ENCODE data around the gene PROX2. TPM values are rescaled to one million over a fixed set of nuclear protein-coding genes. Genes with fewer than 3 reads are reported as not detected.
A peak's percentile ranks its signal among the peaks of the same experiment; 100 is the strongest.

PROX2 gene
- total RNA-seq, 2 experiments from 2014 or later, result 0.11 to 0.23 TPM

GRCh38 chr14:74909501-74909900 lies 33.6 kb upstream of the PROX2 start:
- H3K4me3 Mint-ChIP-seq, result no peak overlapping the region
- no peaks in the 10 kb centered on the region for H3K4me1 Mint-ChIP-seq
- POLR2A ChIA-PET, result interaction anchor here (0.6 kb wide), 1 partner anchor 36 kb away, joined by 8 read pairs; no protein-coding TSS in a partner anchor
- CTCF ChIA-PET, result interaction anchor here (6.9 kb wide), 1 partner anchor 49 kb away, joined by 250 read pairs; no protein-coding TSS in a partner anchor
- no peaks in the 10 kb centered on the region for H3K9me3 Mint-ChIP-seq (ENCODE audit: low read depth)
- intact Hi-C loops (cut with DNase I, micrococcal nuclease), result no loop called here
- H3K27me3 Mint-ChIP-seq, result no peaks in the 10 kb centered on the region
- H3K27ac Mint-ChIP-seq, result no peak overlapping the region
- DNase-seq, result no peak
- ATAC-seq, result no peak
- peaks cover 9% of the 10 kb centered on the region for H3K36me3 Mint-ChIP-seq (ENCODE audit: low read depth)

GRCh38 chr14:74908861-74909341 lies 33.0 kb upstream of the PROX2 start:
- no peaks in the 10 kb centered on the region for H3K4me1 Mint-ChIP-seq
- H3K9me3 Mint-ChIP-seq (ENCODE audit: low read depth), result no peaks in the 10 kb centered on the region
- DNase-seq, result no peak
- H3K4me3 Mint-ChIP-seq, result no peak overlapping the region
- no peaks in the 10 kb centered on the region for H3K27me3 Mint-ChIP-seq
- ChIA-PET POLR2A (no interaction called here), CTCF (interaction anchor here (6.7 to 6.9 kb wide), 2 partner anchors 28 to 49 kb away, joined by 98 to 250 read pairs; partner anchors contain the start of genes DLST and PROX2)
- intact Hi-C loops (cut with DNase I, micrococcal nuclease), result no loop called here
- no peak for ATAC-seq
- no peak overlapping the region for H3K27ac Mint-ChIP-seq
- H3K36me3 Mint-ChIP-seq (ENCODE audit: low read depth), result peaks cover 13% of the 10 kb centered on the region

- DNase-seq (no peak), ATAC-seq (no peak)
- Mint-ChIP-seq H3K27ac (no peak overlapping the region), H3K36me3 (ENCODE audit: low read depth) (peaks cover 19% of the 10 kb centered on the region), H3K4me1 (no peaks in the 10 kb centered on the region), H3K27me3 (no peaks in the 10 kb centered on the region), H3K9me3 (ENCODE audit: low read depth) (no peaks in the 10 kb centered on the region), H3K4me3 (no peak overlapping the region)
- intact Hi-C loops (cut with DNase I, micrococcal nuclease), result no loop called here
- CTCF ChIA-PET, result interaction anchor here (0.7 to 6.9 kb wide), 7 partner anchors 15 to 304 kb away, joined by 3 to 250 read pairs (median 4); partner anchors contain the start of genes DLST, PROX2 and RPS6KL1
- POLR2A ChIA-PET, result interaction anchor here (0.5 kb wide), 1 partner anchor 178 kb away, joined by 6 read pairs; no protein-coding TSS in a partner anchor
Observed at GRCh38 chr14:74907744-74908143, 31.8 kb upstream of the PROX2 start.

- ATAC-seq (no peak), DNase-seq (no peak)
- no peaks in the 10 kb centered on the region for H3K27me3 Mint-ChIP-seq
- H3K9me3 Mint-ChIP-seq (ENCODE audit: low read depth), result no peaks in the 10 kb centered on the region
- no peak overlapping the region for H3K27ac Mint-ChIP-seq
- H3K4me3 Mint-ChIP-seq, result no peak overlapping the region
- H3K4me1 Mint-ChIP-seq, result no peaks in the 10 kb centered on the region
- peaks cover 19% of the 10 kb centered on the region for H3K36me3 Mint-ChIP-seq (ENCODE audit: low read depth)
- CTCF ChIA-PET, result interaction anchor here (0.6 to 6.9 kb wide), 13 partner anchors 16 to 298 kb away, joined by 3 to 250 read pairs (median 4); partner anchors contain the start of genes DLST, PROX2 and RPS6KL1
- POLR2A ChIA-PET, result interaction anchor here (1.0 kb wide), 1 partner anchor 14 kb away, joined by 4 read pairs; no protein-coding TSS in a partner anchor
- intact Hi-C loops (cut with DNase I, micrococcal nuclease), result no loop called here
Observed at GRCh38 chr14:74906925-74907521, 31.1 kb upstream of the PROX2 start.

GRCh38 chr14:74905595-74906142 lies 29.7 kb upstream of the PROX2 start:
- ChIA-PET POLR2A (interaction anchor here (0.8 kb wide), 1 partner anchor 44 kb away, joined by 3 read pairs; no protein-coding TSS in a partner anchor), CTCF (interaction anchor here (0.6 to 6.9 kb wide), 41 partner anchors 9 to 663 kb away, joined by 3 to 250 read pairs (median 4); partner anchors contain the start of genes DLST, ISCA2, NPC2 and PROX2)
- DNase-seq (peak; percentile 88), ATAC-seq (peak; percentile 79)
- intact Hi-C loops (cut with DNase I, micrococcal nuclease), result loop anchor here (1.0 to 2.0 kb wide), 2 partner anchors 44 to 293 kb away; partner anchors contain the start of gene LTBP2 (in 1 of the 2)
- Mint-ChIP-seq H3K4me3 (no peak overlapping the region), H3K27ac (peak overlapping the region; percentile 63), H3K27me3 (no peaks in the 10 kb centered on the region), H3K9me3 (ENCODE audit: low read depth) (no peaks in the 10 kb centered on the region), H3K36me3 (ENCODE audit: low read depth) (peaks cover 22% of the 10 kb centered on the region), H3K4me1 (no peaks in the 10 kb centered on the region)

- H3K4me3 Mint-ChIP-seq, result no peak overlapping the region
- CTCF ChIA-PET, result interaction anchor here (0.6 to 6.9 kb wide), 31 partner anchors 8 to 521 kb away, joined by 3 to 250 read pairs (median 4); partner anchors contain the start of genes DLST, ISCA2, NPC2 and PROX2
- ATAC-seq (no peak), DNase-seq (no peak)
- H3K4me1 Mint-ChIP-seq, result no peaks in the 10 kb centered on the region
- POLR2A ChIA-PET, result no interaction called here
- peak overlapping the region; percentile 75 for H3K27ac Mint-ChIP-seq
- peaks cover 26% of the 10 kb centered on the region for H3K36me3 Mint-ChIP-seq (ENCODE audit: low read depth)
- H3K9me3 Mint-ChIP-seq (ENCODE audit: low read depth), result no peaks in the 10 kb centered on the region
- H3K27me3 Mint-ChIP-seq, result no peaks in the 10 kb centered on the region
- intact Hi-C loops (cut with DNase I, micrococcal nuclease), result loop anchor here (1.0 to 2.0 kb wide), 2 partner anchors 44 to 292 kb away; partner anchors contain the start of gene LTBP2 (in 1 of the 2)
Observed at GRCh38 chr14:74904635-74905503, 28.9 kb upstream of the PROX2 start.

GRCh38 chr14:74902941-74903705 lies 27.2 kb upstream of the PROX2 start:
- Mint-ChIP-seq H3K4me1 (no peaks in the 10 kb centered on the region), H3K36me3 (ENCODE audit: low read depth) (peaks cover 42% of the 10 kb centered on the region), H3K9me3 (ENCODE audit: low read depth) (no peaks in the 10 kb centered on the region), H3K27ac (no peak overlapping the region), H3K27me3 (no peaks in the 10 kb centered on the region), H3K4me3 (no peak overlapping the region)
- CTCF ChIA-PET, result interaction anchor here (0.5 to 6.9 kb wide), 5 partner anchors 9 to 752 kb away, joined by 3 to 250 read pairs (median 4); partner anchors contain the start of genes DLST and PROX2
- POLR2A ChIA-PET, result no interaction called here
- no peak for ATAC-seq
- intact Hi-C loops (cut with DNase I, micrococcal nuclease), result no loop called here
- DNase-seq, result no peak

GRCh38 chr14:74898694-74899093 lies 22.7 kb upstream of the PROX2 start:
- ChIA-PET CTCF (interaction anchor here (0.6 to 10.4 kb wide), 2 partner anchors 17 to 38 kb away, joined by 3 to 101 read pairs; no protein-coding TSS in a partner anchor), POLR2A (no interaction called here)
- Mint-ChIP-seq H3K27ac (no peak overlapping the region), H3K36me3 (ENCODE audit: low read depth) (peaks cover 57% of the 10 kb centered on the region), H3K4me3 (no peak overlapping the region), H3K9me3 (ENCODE audit: low read depth) (no peaks in the 10 kb centered on the region), H3K27me3 (no peaks in the 10 kb centered on the region), H3K4me1 (no peaks in the 10 kb centered on the region)
- ATAC-seq (no peak), DNase-seq (no peak)
- intact Hi-C loops (cut with DNase I, micrococcal nuclease), result no loop called here

GRCh38 chr14:74898083-74898482 lies 22.1 kb upstream of the PROX2 start:
- Mint-ChIP-seq H3K36me3 (ENCODE audit: low read depth) (peaks cover 59% of the 10 kb centered on the region), H3K4me3 (no peak overlapping the region), H3K4me1 (no peaks in the 10 kb centered on the region), H3K27ac (no peak overlapping the region), H3K9me3 (ENCODE audit: low read depth) (no peaks in the 10 kb centered on the region), H3K27me3 (no peaks in the 10 kb centered on the region)
- ChIA-PET CTCF (interaction anchor here (0.7 to 10.4 kb wide), 4 partner anchors 7 to 222 kb away, joined by 3 to 101 read pairs (median 10); no protein-coding TSS in a partner anchor), POLR2A (interaction anchor here (0.7 kb wide), 1 partner anchor 39 kb away, joined by 5 read pairs; no protein-coding TSS in a partner anchor)
- ATAC-seq (no peak), DNase-seq (no peak)
- intact Hi-C loops (cut with DNase I, micrococcal nuclease), result no loop called here

GRCh38 chr14:74897642-74898041 lies 21.7 kb upstream of the PROX2 start:
- H3K36me3 Mint-ChIP-seq (ENCODE audit: low read depth), result peaks cover 59% of the 10 kb centered on the region
- no peak for ATAC-seq
- POLR2A ChIA-PET, result interaction anchor here (0.7 kb wide), 1 partner anchor 38 kb away, joined by 5 read pairs; no protein-coding TSS in a partner anchor
- CTCF ChIA-PET, result interaction anchor here (0.7 to 10.4 kb wide), 6 partner anchors 8 to 222 kb away, joined by 3 to 101 read pairs (median 4); no protein-coding TSS in a partner anchor
- H3K9me3 Mint-ChIP-seq (ENCODE audit: low read depth), result no peaks in the 10 kb centered on the region
- DNase-seq, result no peak
- no peak overlapping the region for H3K27ac Mint-ChIP-seq
- H3K4me3 Mint-ChIP-seq, result no peak overlapping the region
- intact Hi-C loops (cut with DNase I, micrococcal nuclease), result no loop called here
- no peaks in the 10 kb centered on the region for H3K27me3 Mint-ChIP-seq
- H3K4me1 Mint-ChIP-seq, result no peaks in the 10 kb centered on the region
